ENCODE results near the gene LAMA2. TPM values are rescaled to one million over a fixed set of nuclear protein-coding genes. Genes with fewer than 3 reads are reported as not detected.

The LAMA2 gene
- total RNA-seq, 1 experiment from 2014 or later: 4.2 TPM

- Histone ChIP-seq H2AK5ac (ENCODE audit: insufficient read length, low read length) (no peak overlapping the region), H3K23ac (ENCODE audit: insufficient read length, low read depth, low read length) (no peak overlapping the region), H3K18ac (ENCODE audit: insufficient read length, low read depth, low read length) (no peak overlapping the region), H3K27me3 (ENCODE audit: insufficient read depth, low read length) (no peaks in the 10 kb centered on the region), H3K9ac (ENCODE audit: extremely low read depth, insufficient read length, low read length) (no peak overlapping the region), H4K8ac (replicated peaks; ENCODE audit: insufficient read length, low read depth, low read length) (no peak overlapping the region), H2BK5ac (ENCODE audit: insufficient read length, low read length) (no peak overlapping the region), H4K91ac (ENCODE audit: insufficient read length, low read depth, low read length) (no peak overlapping the region), H2BK12ac (ENCODE audit: insufficient read length, low read depth, low read length) (no peak overlapping the region), H3K4ac (ENCODE audit: low read depth, low read length) (no peak overlapping the region), H3K79me2 (ENCODE audit: insufficient read depth, low read length) (no peaks in the 10 kb centered on the region), H3K27ac (ENCODE audit: insufficient read length, low read depth, low read length) (no peak overlapping the region), H2AFZ (ENCODE audit: low read length) (no peak overlapping the region), H3K4me2 (ENCODE audit: insufficient read depth, insufficient read length, low read length) (no peak overlapping the region), H2BK15ac (ENCODE audit: low read depth, low read length) (no peak overlapping the region), H4K5ac (ENCODE audit: insufficient read length, low read depth, low read length) (no peak overlapping the region), H3K4me1 (ENCODE audit: insufficient read depth, low read length) (no peaks in the 10 kb centered on the region; the same call in 1 of the 2 replicates), H2BK120ac (ENCODE audit: low read depth, low read length, poor library complexity, severe bottlenecking) (no peak overlapping the region), H3K23me2 (ENCODE audit: insufficient read length, low read depth, low read length, poor library complexity, severe bottlenecking) (no peaks in the 10 kb centered on the region), H3T11ph (ENCODE audit: low read length) (no peak overlapping the region), H3K56ac (ENCODE audit: insufficient read length, low read depth, low read length) (no peak overlapping the region), H3K79me1 (ENCODE audit: insufficient read depth, low read depth, low read length, poor library complexity, severe bottlenecking) (no peaks in the 10 kb centered on the region), H3K9me3 (ENCODE audit: control insufficient read depth, low read depth, low read length) (no peaks in the 10 kb centered on the region), H2BK20ac (ENCODE audit: low read depth, low read length, poor library complexity, severe bottlenecking) (no peak overlapping the region), H3K14ac (ENCODE audit: insufficient read depth, low read length) (no peak overlapping the region), H4K20me1 (ENCODE audit: control insufficient read depth, insufficient read depth, insufficient read length) (no peaks in the 10 kb centered on the region)
- Mint-ChIP-seq H3K27ac (no peak overlapping the region), H3K36me3 (ENCODE audit: insufficient read depth in 1 of 3, low read depth in 3 of 3) (no peaks in the 10 kb centered on the region), H3K4me1 (peaks cover 12 to 16% of the 10 kb centered on the region in 2 experiments), H3K9me3 (no peaks in the 10 kb centered on the region), H3K27me3 (ENCODE audit: low read depth) (no peaks in the 10 kb centered on the region), H3K4me3 (no peak overlapping the region)
- no peak for TF ChIP-seq CTCF (conservative IDR thresholded peaks at IDR 0.05)
- WGBS (ENCODE audit: extremely low coverage, insufficient read length, low lambda C conversion rate): no CpG with 5 or more reads among the region's 6 CpGs
- no peak for DNase-seq
These were observed 610.5 kb downstream of the LAMA2 start for GRCh38 chr6:129493354-129493902.
